ENCODE measurements around the gene PTMS.

Gene PTMS

GRCh38 chr12:6807170-6807569, 41.0 kb downstream of the PTMS start:
- H3K4me1 ChIP-seq (ENCODE audit: insufficient read depth, poor library complexity, severe bottlenecking) = no peaks in the 10 kb centered on the region
- H3K36me3 ChIP-seq (ENCODE audit: low read depth) = no peaks in the 10 kb centered on the region
- H3K27ac ChIP-seq (ENCODE audit: poor library complexity, severe bottlenecking) = no peak overlapping the region
- DNase-seq (ENCODE audit: low spot score) = no peak
- no peak for TF ChIP-seq CTCF (IDR thresholded peaks at IDR 0.05; ENCODE audit: poor library complexity, severe bottlenecking)
- ATAC-seq (ENCODE audit: low read depth) = peak; percentile 51; the same call in 1 of the 3 replicates
- no peaks in the 10 kb centered on the region for H3K27me3 ChIP-seq (ENCODE audit: insufficient read depth, poor library complexity, severe bottlenecking)
- no peak overlapping the region for H3K4me3 ChIP-seq (ENCODE audit: severe bottlenecking)
- no peaks in the 10 kb centered on the region for H3K9me3 ChIP-seq (ENCODE audit: severe bottlenecking)

- Histone ChIP-seq H3K36me3 (ENCODE audit: low read depth) (no peaks in the 10 kb centered on the region), H3K27me3 (ENCODE audit: insufficient read depth, poor library complexity, severe bottlenecking) (no peaks in the 10 kb centered on the region), H3K4me1 (ENCODE audit: insufficient read depth, poor library complexity, severe bottlenecking) (no peaks in the 10 kb centered on the region), H3K4me3 (ENCODE audit: severe bottlenecking) (no peak overlapping the region), H3K27ac (ENCODE audit: poor library complexity, severe bottlenecking) (no peak overlapping the region), H3K9me3 (ENCODE audit: severe bottlenecking) (no peaks in the 10 kb centered on the region)
- DNase-seq (ENCODE audit: low spot score) (no peak), ATAC-seq (ENCODE audit: low read depth) (no peak)
- TF ChIP-seq CTCF (IDR thresholded peaks at IDR 0.05; ENCODE audit: poor library complexity, severe bottlenecking) = no peak
Measured at GRCh38 chr12:6809056-6809455, 42.9 kb downstream of the PTMS start.

GRCh38 chr12:6810758-6811157, 44.6 kb downstream of the PTMS start:
- H3K4me3 ChIP-seq (ENCODE audit: severe bottlenecking) = no peak overlapping the region
- no peaks in the 10 kb centered on the region for H3K27me3 ChIP-seq (ENCODE audit: insufficient read depth, poor library complexity, severe bottlenecking)
- no peak for TF ChIP-seq CTCF (IDR thresholded peaks at IDR 0.05; ENCODE audit: poor library complexity, severe bottlenecking)
- H3K4me1 ChIP-seq (ENCODE audit: insufficient read depth, poor library complexity, severe bottlenecking) = no peaks in the 10 kb centered on the region
- H3K27ac ChIP-seq (ENCODE audit: poor library complexity, severe bottlenecking) = no peak overlapping the region
- ATAC-seq (ENCODE audit: low read depth) = 0 out of 3 replicates have a peak, but pooled peaks have one; percentile 29
- H3K36me3 ChIP-seq (ENCODE audit: low read depth) = no peaks in the 10 kb centered on the region
- H3K9me3 ChIP-seq (ENCODE audit: severe bottlenecking) = no peaks in the 10 kb centered on the region
- no peak for DNase-seq (ENCODE audit: low spot score)

- H3K4me3 ChIP-seq (ENCODE audit: severe bottlenecking) = no peak overlapping the region
- H3K27me3 ChIP-seq (ENCODE audit: insufficient read depth, poor library complexity, severe bottlenecking) = no peaks in the 10 kb centered on the region
- no peaks in the 10 kb centered on the region for H3K4me1 ChIP-seq (ENCODE audit: insufficient read depth, poor library complexity, severe bottlenecking)
- ATAC-seq (ENCODE audit: low read depth) = no peak
- no peaks in the 10 kb centered on the region for H3K9me3 ChIP-seq (ENCODE audit: severe bottlenecking)
- no peak for TF ChIP-seq CTCF (IDR thresholded peaks at IDR 0.05; ENCODE audit: poor library complexity, severe bottlenecking)
- no peak for DNase-seq (ENCODE audit: low spot score)
- H3K27ac ChIP-seq (ENCODE audit: poor library complexity, severe bottlenecking) = no peak overlapping the region
- H3K36me3 ChIP-seq (ENCODE audit: low read depth) = no peaks in the 10 kb centered on the region
Measured at GRCh38 chr12:6813363-6813762, 47.2 kb downstream of the PTMS start.

GRCh38 chr12:6816598-6816997, 50.4 kb downstream of the PTMS start:
- H3K36me3 ChIP-seq (ENCODE audit: low read depth) = no peaks in the 10 kb centered on the region
- DNase-seq (ENCODE audit: low spot score) (no peak), ATAC-seq (ENCODE audit: low read depth) (no peak)
- TF ChIP-seq CTCF (IDR thresholded peaks at IDR 0.05; ENCODE audit: poor library complexity, severe bottlenecking) = no peak
- H3K27me3 ChIP-seq (ENCODE audit: insufficient read depth, poor library complexity, severe bottlenecking) = peaks cover 3% of the 10 kb centered on the region
- H3K27ac ChIP-seq (ENCODE audit: poor library complexity, severe bottlenecking) = no peak overlapping the region
- no peaks in the 10 kb centered on the region for H3K4me1 ChIP-seq (ENCODE audit: insufficient read depth, poor library complexity, severe bottlenecking)
- H3K4me3 ChIP-seq (ENCODE audit: severe bottlenecking) = no peak overlapping the region
- no peaks in the 10 kb centered on the region for H3K9me3 ChIP-seq (ENCODE audit: severe bottlenecking)
